GM13976 (cell line): ENCODE data around the gene CPAMD8.

Experiments used
- DNase-seq: peaks from one replicate; pipeline ENCODE4 v3.0.0; 2012; ENCODE audit warnings: low spot score
- CTCF ChIP-seq: IDR thresholded peaks from 2 replicates; pipeline ENCODE4 v1.5.1; 2012; ENCODE audit warnings: borderline replicate concordance, mild to moderate bottlenecking; ENCODE audit not compliant: insufficient read depth; ENCODE audit errors: extremely low read depth, missing control alignments, control extremely low read depth
- in situ Hi-C: fragments of 300-500 bp; cut with MboI; formaldehyde crosslinking; loops from one replicate; pipeline ENCODE4 v1.12.0; 2022; ENCODE audit warnings: low sequenced_read_pairs, mixed read lengths, inconsistent platforms; ENCODE audit not compliant: unreplicated experiment

Gene CPAMD8

GRCh38 chr19:16889366-16889882 is 137.2 kb downstream of the CPAMD8 start:
- DNase-seq, result no peak
- in situ Hi-C loops, result no loop called here
- TF ChIP-seq CTCF, result no peak

- in situ Hi-C loops, result no loop called here
- no peak for TF ChIP-seq CTCF
- peak; percentile 82 for DNase-seq
Measured at GRCh38 chr19:16888629-16889365, 137.8 kb downstream of the CPAMD8 start, which contains the start of gene F2RL3. Gene F2RL3, plus strand, starts transcription at chr19:16888999. Its CDS starts 191 bp downstream, at chr19:16889190.

- no peak for TF ChIP-seq CTCF
- DNase-seq, result no peak
- in situ Hi-C loops, result no loop called here
Measured at GRCh38 chr19:16887353-16888265, 139.0 kb downstream of the CPAMD8 start.

GRCh38 chr19:16886305-16886880 is 140.2 kb downstream of the CPAMD8 start:
- TF ChIP-seq CTCF, result no peak
- DNase-seq, result no peak

GRCh38 chr19:16885166-16885565 is 141.4 kb downstream of the CPAMD8 start:
- in situ Hi-C loops, result no loop called here
- TF ChIP-seq CTCF, result no peak
- DNase-seq, result no peak

More at GRCh38 chr19:16886305-16886880, 140.2 kb downstream of the CPAMD8 start:
- in situ Hi-C loops, result no loop called here

GRCh38 chr19:16883522-16883921 is 143.1 kb downstream of the CPAMD8 start:
- DNase-seq, result no peak
- in situ Hi-C loops, result no loop called here
- no peak for TF ChIP-seq CTCF
